Endometrium (tissue), 2 donors: ENCODE measurements around the gene LPO.

ENCODE experiments used
- FAIRE-seq: peaks from 2 replicates; lab custom pipeline; 2012; peaks lifted over from hg19 to GRCh38; lab: Jason Lieb, UNC
- donor health status: control.
- donor health status: control.

LPO gene

GRCh38 chr17:58229384-58229783 lies 9.0 kb upstream of the LPO start:
- no peak for FAIRE-seq

GRCh38 chr17:58229881-58230280 lies 8.5 kb upstream of the LPO start:
- no peak for FAIRE-seq

GRCh38 chr17:58231641-58232040 lies 6.7 kb upstream of the LPO start:
- FAIRE-seq: no peak

GRCh38 chr17:58232707-58233156 lies 5.7 kb upstream of the LPO start:
- FAIRE-seq: no peak

GRCh38 chr17:58233543-58233942 lies 4.8 kb upstream of the LPO start:
- no peak for FAIRE-seq

- no peak for FAIRE-seq
Measured at GRCh38 chr17:58234512-58234911, 3.9 kb upstream of the LPO start.

- no peak for FAIRE-seq
Measured at GRCh38 chr17:58235821-58236220, 2.6 kb upstream of the LPO start.

- no peak for FAIRE-seq
Measured at GRCh38 chr17:58236394-58236793, 2.0 kb upstream of the LPO start.

- FAIRE-seq: no peak
Measured at GRCh38 chr17:58239987-58240386, 1.6 kb downstream of the LPO start.

GRCh38 chr17:58242171-58242784 lies 3.9 kb downstream of the LPO start:
- no peak for FAIRE-seq

GRCh38 chr17:58244963-58245362 lies 6.6 kb downstream of the LPO start:
- no peak for FAIRE-seq

- FAIRE-seq: no peak
Measured at GRCh38 chr17:58245428-58246103, 7.2 kb downstream of the LPO start.

- FAIRE-seq: no peak
Measured at GRCh38 chr17:58246104-58246740, 7.8 kb downstream of the LPO start.

- FAIRE-seq: no peak
Measured at GRCh38 chr17:58246781-58247180, 8.4 kb downstream of the LPO start.

GRCh38 chr17:58247511-58248363 lies 9.4 kb downstream of the LPO start:
- no peak for FAIRE-seq

- FAIRE-seq: no peak
Measured at GRCh38 chr17:58248955-58249269, 10.5 kb downstream of the LPO start.

GRCh38 chr17:58249270-58250133 lies 11.1 kb downstream of the LPO start:
- FAIRE-seq: no peak

- FAIRE-seq: no peak
Measured at GRCh38 chr17:58250344-58251011, 12.1 kb downstream of the LPO start.

- FAIRE-seq: no peak
Measured at GRCh38 chr17:58252141-58252540, 13.8 kb downstream of the LPO start.

GRCh38 chr17:58253082-58253481 lies 14.7 kb downstream of the LPO start:
- FAIRE-seq: no peak

GRCh38 chr17:58254803-58255202 lies 16.4 kb downstream of the LPO start:
- no peak for FAIRE-seq
